Trophoblast cell (in vitro differentiated cells and primary cell): ENCODE measurements around the gene CALHM1.
A peak's percentile ranks its signal among the peaks of the same experiment; 100 is the strongest.

ENCODE experiments used
- DNase-seq, 2 donors: peaks; one replicate each; pipeline ENCODE4 v3.0.0-alpha.2; 2016
- H2AFZ ChIP-seq: 2 replicates; pipeline ENCODE4 v1.6.1; 2013; ENCODE audit warnings: low read length, moderate library complexity, mild to moderate bottlenecking; ENCODE audit not compliant: insufficient read depth, poor library complexity
- H2AK5ac ChIP-seq: 2 replicates; pipeline ENCODE4 v1.6.1; 2013; ENCODE audit warnings: mild to moderate bottlenecking, low read length
- H2BK120ac ChIP-seq: 2 replicates; pipeline ENCODE4 v1.6.1; 2013; ENCODE audit warnings: low read length, mild to moderate bottlenecking, moderate library complexity; ENCODE audit not compliant: insufficient read depth, poor library complexity
- H2BK12ac ChIP-seq: 2 replicates; pipeline ENCODE4 v1.6.1; 2013; ENCODE audit warnings: mild to moderate bottlenecking, low read length, moderate library complexity
- H2BK5ac ChIP-seq: 2 replicates; pipeline ENCODE4 v1.6.1; 2013; ENCODE audit warnings: low read length, low read depth, moderate library complexity, mild to moderate bottlenecking; ENCODE audit not compliant: poor library complexity
- H3K14ac ChIP-seq: 2 replicates; pipeline ENCODE4 v1.6.1; 2013; ENCODE audit warnings: mild to moderate bottlenecking, low read length
- H3K18ac ChIP-seq: 2 replicates; pipeline ENCODE4 v1.6.1; 2013; ENCODE audit warnings: mild to moderate bottlenecking, low read length
- H3K23ac ChIP-seq: 2 replicates; pipeline ENCODE4 v1.6.1; 2013; ENCODE audit warnings: low read length
- H3K27ac ChIP-seq: 2 replicates; pipeline ENCODE4 v1.5.1; 2013; ENCODE audit warnings: low read depth, mild to moderate bottlenecking, inconsistent platforms, low read length, moderate library complexity
- H3K27me3 ChIP-seq: 2 replicates; pipeline ENCODE4 v1.6.1; 2013; ENCODE audit warnings: inconsistent platforms, mild to moderate bottlenecking, low read length, moderate library complexity; ENCODE audit not compliant: insufficient read depth
- H3K36me3 ChIP-seq, 2 experiments: 1 replicate in 1 of 2; 2 replicates in 1 of 2; pipeline ENCODE4 v1.6.1; 2013; ENCODE audit warnings: low read length in 2 of 2, mild to moderate bottlenecking in 2 of 2, moderate library complexity in 1 of 2; ENCODE audit not compliant: insufficient read depth in 2 of 2, control insufficient read depth in 1 of 2
- H3K4ac ChIP-seq: 2 replicates; pipeline ENCODE4 v1.6.1; 2013; ENCODE audit warnings: low read depth, mild to moderate bottlenecking, low read length, moderate library complexity
- H3K4me1 ChIP-seq, 2 experiments: 1 replicate in 1 of 2; 2 replicates in 1 of 2; pipeline ENCODE4 v1.6.1; 2013; ENCODE audit warnings: low read length in 2 of 2, mild to moderate bottlenecking in 2 of 2, moderate library complexity in 1 of 2; ENCODE audit not compliant: insufficient read depth in 2 of 2, control insufficient read depth in 1 of 2
- H3K4me2 ChIP-seq: 2 replicates; pipeline ENCODE4 v1.6.1; 2013; ENCODE audit warnings: inconsistent platforms, mild to moderate bottlenecking, low read length, moderate library complexity
- H3K4me3 ChIP-seq: 2 replicates; pipeline ENCODE4 v1.5.1; 2013; ENCODE audit warnings: mild to moderate bottlenecking, low read depth, low read length, inconsistent platforms
- H3K79me1 ChIP-seq: one replicate; pipeline ENCODE4 v1.6.1; 2013; ENCODE audit warnings: low read length
- H3K79me2 ChIP-seq: 2 replicates; pipeline ENCODE4 v1.6.1; 2013; ENCODE audit warnings: low read length, mild to moderate bottlenecking; ENCODE audit not compliant: control insufficient read depth, insufficient read depth, poor library complexity
- H3K9ac ChIP-seq: 2 replicates; pipeline ENCODE4 v1.6.1; 2013; ENCODE audit warnings: mild to moderate bottlenecking, low read length
- H3K9me3 ChIP-seq: 2 replicates; pipeline ENCODE4 v1.6.1; 2013; ENCODE audit warnings: low read depth, mild to moderate bottlenecking, control low read depth, inconsistent platforms, low read length; ENCODE audit not compliant: insufficient read depth
- H4K12ac ChIP-seq: 2 replicates; pipeline ENCODE4 v1.6.1; 2013; ENCODE audit warnings: low read depth, mild to moderate bottlenecking, low read length, moderate library complexity
- H4K8ac ChIP-seq: 2 replicates; pipeline ENCODE4 v1.6.1; 2013; ENCODE audit warnings: low read depth, mild to moderate bottlenecking, low read length, moderate library complexity
- H4K91ac ChIP-seq: one replicate; pipeline ENCODE4 v1.6.1; 2013; ENCODE audit warnings: low read depth, mild to moderate bottlenecking, low read length, moderate library complexity
- WGBS: extraction: QIAGEN DNeasy Blood & Tissue Kit; methylation state at CpG from one replicate; pipeline ENCODE4 v1.1.7; 2013; ENCODE audit warnings: missing lambda C conversion rate; ENCODE audit not compliant: insufficient read length, insufficient coverage; ENCODE audit errors: extremely low coverage; 5-methylcytosine and 5-hydroxymethylcytosine counted together

CALHM1 gene

GRCh38 chr10:103452506-103453230 lies 6.0 kb downstream of the CALHM1 start:
- Histone ChIP-seq H3K14ac (no peak overlapping the region), H3K4me1 (peaks cover 10 to 11% of the 10 kb centered on the region in 2 experiments), H2BK5ac (no peak overlapping the region), H2AFZ (no peak overlapping the region), H2BK120ac (no peak overlapping the region), H3K18ac (no peak overlapping the region), H3K79me2 (no peaks in the 10 kb centered on the region), H3K9me3 (no peaks in the 10 kb centered on the region), H4K91ac (peak overlapping the region; percentile 12), H4K12ac (no peak overlapping the region), H3K36me3 (peaks cover 2 to 9% of the 10 kb centered on the region in 2 experiments), H4K8ac (peak overlapping the region; percentile 25), H3K4ac (no peak overlapping the region), H3K27me3 (no peaks in the 10 kb centered on the region), H3K23ac (no peak overlapping the region), H2AK5ac (no peak overlapping the region), H3K4me3 (peak overlapping the region; percentile 59), H3K9ac (no peak overlapping the region), H3K27ac (no peak overlapping the region), H3K4me2 (peak overlapping the region; percentile 67), H3K79me1 (peaks cover 5% of the 10 kb centered on the region), H2BK12ac (no peak overlapping the region)
- WGBS, result no CpG with 5 or more reads among the region's 27 CpGs
- peak; percentile 95 to 97 for DNase-seq

GRCh38 chr10:103451831-103452505 lies 6.7 kb downstream of the CALHM1 start, which contains the start of gene CALHM2:
CALHM2 (minus strand) TSS chr10:103452370; CDS start chr10:103449941, 2,429 bp downstream.
- Histone ChIP-seq H4K91ac (peak within 1 kb of the TSS; percentile 36), H3K9me3 (no peaks in the 10 kb centered on the region), H4K12ac (peak within 1 kb of the TSS; percentile 58), H3K79me1 (peaks cover 5% of the 10 kb centered on the region), H3K4ac (no peak within 1 kb of the TSS), H3K18ac (no peak within 1 kb of the TSS), H3K4me1 (peaks cover 10 to 11% of the 10 kb centered on the region in 2 experiments), H2BK5ac (no peak within 1 kb of the TSS), H3K9ac (no peak within 1 kb of the TSS), H3K79me2 (no peaks in the 10 kb centered on the region), H3K4me2 (peak within 1 kb of the TSS; percentile 67), H3K27me3 (no peaks in the 10 kb centered on the region), H2AK5ac (peak within 1 kb of the TSS; percentile 28), H2BK12ac (no peak within 1 kb of the TSS), H3K4me3 (peak within 1 kb of the TSS; percentile 59), H3K14ac (peak within 1 kb of the TSS; percentile 19), H4K8ac (peak within 1 kb of the TSS; percentile 41), H2AFZ (peak within 1 kb of the TSS; percentile 43), H3K27ac (peak within 1 kb of the TSS; percentile 2), H2BK120ac (peak within 1 kb of the TSS; percentile 18), H3K23ac (no peak within 1 kb of the TSS), H3K36me3 (peaks cover 8 to 16% of the 10 kb centered on the region in 2 experiments)
- DNase-seq, result peak; percentile 88
- WGBS, result no CpG with 5 or more reads among the region's 32 CpGs

GRCh38 chr10:103451091-103451813 lies 7.4 kb downstream of the CALHM1 start:
- Histone ChIP-seq H3K4ac (no peak overlapping the region), H3K23ac (no peak overlapping the region), H2AFZ (no peak overlapping the region), H3K79me1 (peaks cover 5% of the 10 kb centered on the region), H4K91ac (peak overlapping the region; percentile 36), H3K18ac (no peak overlapping the region), H3K27ac (no peak overlapping the region), H3K9me3 (no peaks in the 10 kb centered on the region), H3K4me2 (no peak overlapping the region), H3K36me3 (peaks cover 13 to 23% of the 10 kb centered on the region in 2 experiments), H4K8ac (no peak overlapping the region), H3K4me3 (no peak overlapping the region), H2BK5ac (no peak overlapping the region), H2AK5ac (no peak overlapping the region), H3K9ac (no peak overlapping the region), H3K27me3 (no peaks in the 10 kb centered on the region), H3K4me1 (peaks cover 10 to 11% of the 10 kb centered on the region in 2 experiments), H4K12ac (no peak overlapping the region), H3K79me2 (no peaks in the 10 kb centered on the region), H2BK120ac (no peak overlapping the region), H2BK12ac (no peak overlapping the region), H3K14ac (no peak overlapping the region)
- peak; percentile 68 to 73 for DNase-seq
- no CpG with 5 or more reads among the region's 14 CpGs for WGBS

GRCh38 chr10:103450201-103450695 lies 8.5 kb downstream of the CALHM1 start:
- Histone ChIP-seq H4K8ac (no peak overlapping the region), H2BK12ac (no peak overlapping the region), H3K27ac (no peak overlapping the region), H2BK120ac (no peak overlapping the region), H3K4me2 (no peak overlapping the region), H3K4me1 (peaks cover 10 to 11% of the 10 kb centered on the region in 2 experiments), H3K14ac (no peak overlapping the region), H3K9ac (no peak overlapping the region), H3K36me3 (peaks cover 22 to 33% of the 10 kb centered on the region in 2 experiments), H2BK5ac (no peak overlapping the region), H3K79me2 (no peaks in the 10 kb centered on the region), H3K27me3 (no peaks in the 10 kb centered on the region), H4K12ac (no peak overlapping the region), H2AK5ac (no peak overlapping the region), H3K4ac (no peak overlapping the region), H3K9me3 (peaks cover under 1% of the 10 kb centered on the region), H3K4me3 (no peak overlapping the region), H3K18ac (no peak overlapping the region), H3K23ac (no peak overlapping the region), H4K91ac (no peak overlapping the region), H2AFZ (no peak overlapping the region), H3K79me1 (peaks cover 5% of the 10 kb centered on the region)
- DNase-seq, result no peak
- no CpG with 5 or more reads among the region's 12 CpGs for WGBS
